NCI-H82 (cell line): Measurements from ENCODE around the gene HIGD2A.
"Not testable (repeated sequence)": the region's sequence is repeated elsewhere in the genome, so short reads cannot be mapped to it uniquely, and the experiment has no call there.

ENCODE experiments used
- DNase-seq: peaks from one replicate; lab custom pipeline; 2025; lab: John Stamatoyannopoulos, UW

Gene HIGD2A

GRCh38 chr5:176394881-176395675 is 6.5 kb downstream of the HIGD2A start:
- no peak for DNase-seq

DNA sequence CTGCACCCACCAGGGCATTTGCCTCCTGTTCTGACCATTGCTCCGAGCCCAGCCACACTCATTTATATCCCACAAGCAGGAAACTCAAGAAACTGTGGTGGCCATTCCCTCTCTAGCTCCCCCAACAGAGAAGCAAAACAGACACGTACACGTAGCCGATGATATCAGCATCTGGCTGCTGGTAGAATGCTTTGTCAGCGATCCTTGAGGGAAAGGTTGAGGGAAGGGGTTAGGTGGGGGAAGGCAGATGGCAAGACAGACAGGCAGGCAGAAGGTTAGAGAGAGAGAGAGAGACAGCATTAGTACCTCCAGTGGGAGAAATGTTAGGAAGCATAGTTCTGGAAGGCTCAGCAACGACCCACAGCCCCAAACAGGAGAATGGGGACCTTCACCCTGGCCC is 7.8 kb downstream of the HIGD2A start:
- peak; percentile 75 for DNase-seq

DNA sequence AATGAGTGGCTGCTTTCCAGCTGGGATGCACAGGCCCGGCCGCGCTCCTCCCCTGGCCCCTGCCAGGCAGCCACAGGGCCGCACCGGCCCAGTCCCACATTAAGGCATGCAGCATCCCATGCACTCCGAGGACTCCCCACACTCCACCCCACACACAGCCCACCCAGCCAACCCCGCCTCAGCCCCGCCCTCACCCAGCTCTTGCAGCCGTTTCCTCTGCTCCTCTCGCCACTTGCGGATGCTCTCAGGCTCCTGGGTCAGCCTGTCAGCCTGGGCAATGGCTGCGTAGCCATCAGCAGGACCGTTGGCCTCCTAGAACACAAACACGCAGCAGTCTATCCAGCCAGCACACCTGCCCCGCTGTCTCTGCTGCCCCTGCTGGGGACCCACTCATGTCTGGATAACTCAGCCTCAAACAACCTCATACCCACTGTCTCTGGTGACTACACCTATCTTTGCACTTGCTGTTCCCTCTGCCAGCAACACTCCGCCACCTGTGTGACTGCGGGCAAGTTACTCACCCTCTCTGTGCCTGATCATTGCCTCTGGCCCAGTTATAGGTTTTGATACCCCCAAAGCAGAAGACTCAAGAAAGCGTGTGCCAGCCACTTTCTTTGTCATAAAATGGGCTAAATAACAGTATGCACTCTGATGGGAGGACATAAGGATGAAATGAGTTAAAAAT is 9.3 kb downstream of the HIGD2A start:
- no peak for DNase-seq

GRCh38 chr5:176400382-176401156 is 12.0 kb downstream of the HIGD2A start:
- no peak for DNase-seq

- DNase-seq, result no peak
Observed at GRCh38 chr5:176401281-176402205, 13.0 kb downstream of the HIGD2A start.

GRCh38 chr5:176405656-176406435 is 17.3 kb downstream of the HIGD2A start:
- DNase-seq, result peak; percentile 6

GRCh38 chr5:176406436-176407052 is 18.0 kb downstream of the HIGD2A start:
- DNase-seq, result peak; percentile 82

GRCh38 chr5:176407456-176408251 is 19.1 kb downstream of the HIGD2A start:
- no peak for DNase-seq

DNA sequence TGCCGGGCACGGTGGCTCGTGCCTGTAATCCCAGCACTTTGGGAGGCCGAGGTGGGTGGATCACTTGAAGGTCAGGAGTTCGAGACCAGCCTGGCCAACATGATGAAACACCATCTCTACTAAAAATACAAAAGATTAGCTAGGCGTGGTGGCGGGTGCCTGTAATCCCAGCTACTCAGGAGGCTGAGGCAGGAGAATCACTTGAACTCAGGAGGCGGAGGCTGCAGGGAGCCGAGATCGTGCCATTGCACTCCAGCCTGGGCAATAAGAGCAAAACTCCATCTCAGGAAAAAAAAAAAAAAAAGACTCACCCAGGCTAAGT is 19.7 kb downstream of the HIGD2A start:
- DNase-seq, result not testable (repeated sequence)

DNA sequence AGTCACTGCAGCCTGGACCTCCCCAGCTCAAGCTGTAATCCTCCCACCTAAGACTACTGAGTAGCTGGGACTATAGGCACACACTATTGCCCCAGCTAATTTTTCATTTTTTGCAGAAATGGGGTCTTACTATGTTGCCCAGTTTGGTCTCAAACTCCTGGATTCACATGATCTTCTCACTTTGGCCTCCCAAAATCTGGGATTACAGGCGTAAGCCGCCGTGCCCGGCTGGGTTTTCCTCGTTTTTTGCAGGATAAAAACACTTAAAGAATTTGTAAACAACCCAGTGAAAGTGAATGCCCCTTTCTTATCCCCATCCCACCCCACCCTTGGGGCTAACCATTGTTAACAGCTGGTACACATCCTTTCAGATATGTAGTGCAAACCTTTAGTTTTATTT is 20.0 kb downstream of the HIGD2A start:
- DNase-seq, result no peak

GRCh38 chr5:176409765-176410164 is 21.2 kb downstream of the HIGD2A start:
- DNase-seq, result no peak

- no peak for DNase-seq
Observed at GRCh38 chr5:176410486-176411180, 22.1 kb downstream of the HIGD2A start.

DNA sequence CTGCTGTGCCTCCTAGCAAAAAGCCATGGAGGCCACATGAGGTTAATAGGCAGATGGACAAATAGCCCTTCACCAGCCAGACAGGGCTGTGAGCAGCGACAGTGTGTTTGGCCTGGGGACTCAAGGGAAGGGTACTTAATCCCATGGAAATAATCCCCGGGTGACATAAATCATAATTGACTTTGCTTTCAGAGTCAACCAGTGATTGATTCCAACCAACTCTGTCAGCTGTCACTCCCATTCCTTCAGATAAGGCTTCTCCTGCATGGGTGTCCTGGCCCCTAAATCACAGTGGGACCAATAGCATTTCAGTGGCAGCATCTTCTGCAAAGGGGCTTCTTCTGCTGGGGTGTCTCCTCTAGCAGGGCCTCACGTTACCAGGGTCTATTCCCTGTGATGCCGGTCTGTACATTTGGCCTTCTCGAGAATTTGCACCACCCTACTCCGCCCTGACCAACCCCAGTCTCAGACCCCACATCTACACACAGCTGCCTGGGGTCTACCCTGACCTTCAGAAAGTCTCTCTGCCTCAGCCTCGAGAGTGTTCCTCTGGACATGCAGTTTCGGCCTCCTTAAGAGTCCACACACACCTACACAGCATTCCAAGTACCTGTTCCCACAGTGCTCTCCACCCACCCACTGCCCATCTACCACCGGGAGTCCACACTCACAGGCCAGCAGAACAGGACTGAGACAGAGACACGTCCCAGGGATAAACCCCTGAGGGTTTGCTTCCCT is 24.1 kb downstream of the HIGD2A start:
- DNase-seq, result peak; percentile 78

DNA sequence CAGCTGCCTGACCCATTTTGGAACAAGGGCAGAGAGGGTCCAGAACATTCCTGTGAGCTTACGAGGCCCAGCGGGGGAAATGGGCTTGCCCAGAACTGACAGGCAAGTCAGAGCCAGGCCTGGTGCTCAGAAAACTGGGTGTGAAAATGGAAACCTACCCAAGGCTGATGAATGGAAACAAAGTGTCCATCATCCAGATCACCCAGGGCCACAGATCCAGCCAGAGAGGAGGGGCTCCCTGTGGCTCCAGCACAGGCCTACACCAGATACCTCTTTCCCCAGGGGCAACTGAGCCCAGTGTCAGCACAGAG is 24.7 kb downstream of the HIGD2A start:
- DNase-seq, result no peak

- DNase-seq, result no peak
Observed at GRCh38 chr5:176413709-176414191, 25.2 kb downstream of the HIGD2A start.

DNA sequence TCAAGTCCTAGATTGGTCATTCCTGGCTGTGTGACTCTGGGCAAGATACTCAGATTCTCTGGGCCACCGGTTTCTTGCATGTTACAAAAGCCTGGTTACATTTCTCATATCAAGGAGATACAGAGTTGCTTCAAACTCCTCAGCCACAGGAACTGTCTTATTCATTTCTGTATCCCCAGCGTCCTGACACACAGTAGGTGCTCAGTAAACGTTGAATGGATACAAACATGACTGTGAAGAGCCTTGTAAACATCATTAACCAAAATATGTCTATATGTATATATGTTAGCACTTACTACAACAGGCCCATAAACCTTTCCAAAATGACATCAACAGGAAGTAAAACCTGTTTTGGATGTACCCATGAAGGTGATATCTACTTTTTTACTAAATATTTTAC is 26.2 kb downstream of the HIGD2A start:
- DNase-seq, result no peak

DNA sequence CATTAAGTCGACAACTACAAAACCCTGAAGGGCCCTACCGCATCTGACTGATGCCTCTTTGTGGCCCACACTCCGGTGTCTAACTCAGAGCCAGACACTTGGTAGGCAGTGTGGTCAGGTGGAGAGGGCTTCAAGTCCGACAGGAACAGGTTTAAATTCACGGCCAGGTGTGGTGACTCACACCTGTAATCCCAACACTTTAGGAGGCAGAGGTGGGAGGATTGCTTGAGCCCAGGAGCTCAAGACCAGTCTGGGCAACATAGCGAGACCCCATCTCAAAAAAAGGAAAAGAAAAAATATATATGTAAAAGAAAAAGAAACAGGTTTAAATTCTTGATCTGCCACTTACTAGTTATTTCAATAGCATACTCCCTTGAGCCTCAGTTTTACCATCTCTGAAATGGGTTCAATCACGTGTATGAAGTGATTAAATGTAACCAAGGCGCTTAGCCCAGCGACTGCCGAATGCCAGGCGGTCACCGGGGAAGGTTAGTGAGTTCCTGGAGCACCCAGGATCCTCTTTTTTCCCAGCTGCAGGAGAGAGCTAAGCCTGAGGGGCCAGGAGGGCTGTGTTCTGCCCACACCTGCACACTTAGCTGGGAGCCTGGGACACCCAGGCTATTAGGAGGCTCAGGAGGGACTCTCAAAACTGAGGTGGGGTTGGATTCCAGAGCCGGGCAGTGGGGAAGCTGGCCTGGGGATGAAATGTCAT is 26.8 kb downstream of the HIGD2A start:
- DNase-seq, result no peak
